ENCODE data around the gene SUPT4H1. TPM values are rescaled to one million over a fixed set of nuclear protein-coding genes. Genes with fewer than 3 reads are reported as not detected.

The SUPT4H1 gene
- total and polyA plus RNA-seq, 2 experiments from 2014 or later, result 82.2 to 83.7 TPM

- no peak for TF ChIP-seq ZNF462 (CRISPR knock-in tag; IDR thresholded peaks at IDR 0.05)
Observed at GRCh38 chr17:58356231-58356630, 4.2 kb upstream of the SUPT4H1 start (continued).

GRCh38 chr17:58354541-58355216, 2.7 kb upstream of the SUPT4H1 start:
- H3F3A ChIP-seq (replicated peaks; ENCODE audit: low read depth), result 0 out of 2 replicates have a peak, but pooled peaks cover 4% of the 10 kb centered on the region
- H3K4me3 ChIP-seq, result no peak overlapping the region
- Mint-ChIP-seq H3K27me3 (ENCODE audit: insufficient read depth, low read depth, poor library complexity) (peaks cover 10% of the 10 kb centered on the region), H3K4me1 (peaks cover 10% of the 10 kb centered on the region), H3K9me3 (no peaks in the 10 kb centered on the region), H3K27ac (no peak overlapping the region), H3K4me3 (no peak overlapping the region), H3K36me3 (ENCODE audit: low read depth) (peaks cover 11% of the 10 kb centered on the region)
- no peaks in the 10 kb centered on the region for H3K9me2 ChIP-seq (ENCODE audit: insufficient read depth)
- H3K27ac ChIP-seq (ENCODE audit: low read depth), result no peak overlapping the region
- H3K36me3 ChIP-seq (ENCODE audit: insufficient read depth), result peaks cover under 1% of the 10 kb centered on the region; the same call in 1 of the 2 replicates
- peaks cover 16% of the 10 kb centered on the region for H3K79me2 ChIP-seq (replicated peaks; ENCODE audit: insufficient read depth)
- H3K27me3 ChIP-seq (ENCODE audit: insufficient read depth), result no peaks in the 10 kb centered on the region
- DNase-seq (ENCODE audit: low spot score), result no peak
- no peaks in the 10 kb centered on the region for H4K20me1 ChIP-seq (replicated peaks; ENCODE audit: insufficient read depth)
- no peak overlapping the region for H3K4me2 ChIP-seq
- H2AFZ ChIP-seq, result no peak overlapping the region
- peaks cover 11% of the 10 kb centered on the region for H3K4me1 ChIP-seq (ENCODE audit: insufficient read depth)
- no peak for ATAC-seq
- TF ChIP-seq ZNF331 (CRISPR knock-in tag; IDR thresholded peaks at IDR 0.05; ENCODE audit: low read depth), result no peak
- no peak for TF ChIP-seq EZH2 (IDR thresholded peaks at IDR 0.05; ENCODE audit: low read depth, unreplicated experiment)
- TF ChIP-seq CTCF (conservative IDR thresholded peaks at IDR 0.05; ENCODE audit: low read depth in 2 of 2), result no peak
- no peak for TF ChIP-seq ETS1 (IDR thresholded peaks at IDR 0.05)
- TF ChIP-seq STAT1 (IDR thresholded peaks at IDR 0.05; ENCODE audit: unreplicated experiment), result no peak
- no peak for TF ChIP-seq EZH2phosphoT487 (IDR thresholded peaks at IDR 0.05; ENCODE audit: unreplicated experiment)
- TF ChIP-seq JUNB (IDR thresholded peaks at IDR 0.05; ENCODE audit: unreplicated experiment), result no peak
- TF ChIP-seq POLR2AphosphoS5 (IDR thresholded peaks at IDR 0.05; ENCODE audit: low read depth), result no peak
- no peak for TF ChIP-seq CREB1 (CRISPR knock-in tag; IDR thresholded peaks at IDR 0.05; ENCODE audit: low read depth)
